Esophagus muscularis mucosa (tissue), 4 donors: Measurements from ENCODE around the gene PSMC2.

Experiments used
- EP300 ChIP-seq: sonication (generic); formaldehyde crosslinking; IDR thresholded peaks from one replicate; pipeline ENCODE4 v1.6.1; 2017; ENCODE audit warnings: antibody characterized with exemption
- POLR2A ChIP-seq: fragments of 450-650 bp; IDR thresholded peaks from one replicate; pipeline ENCODE4 v1.6.1; 2017; ENCODE audit warnings: antibody characterized with exemption, moderate library complexity, mild to moderate bottlenecking, low read depth
- POLR2AphosphoS5 ChIP-seq, 2 donors: sonication (generic); formaldehyde crosslinking; IDR thresholded peaks; one replicate each; pipeline ENCODE4 v1.6.1; 2017; ENCODE audit warnings: antibody characterized with exemption in 2 of 2
- TF ChIP-seq, protein P1 (sequence below), 3 experiments: fragments of 200-600 bp in 2 of 3; fragments of 450-650 bp in 1 of 3; sonication (generic) in 2 of 3; IDR thresholded peaks; one replicate each; pipeline ENCODE4 v1.5.1; 2017 to 2019; ENCODE audit warnings: antibody characterized with exemption in 3 of 3, mild to moderate bottlenecking in 2 of 3, moderate library complexity in 1 of 3

- TF ChIP-seq EP300 (no peak), POLR2A (no peak), POLR2AphosphoS5 (IDR thresholded peaks at IDR 0.05) (no peak)
- TF ChIP-seq, protein P1, sequence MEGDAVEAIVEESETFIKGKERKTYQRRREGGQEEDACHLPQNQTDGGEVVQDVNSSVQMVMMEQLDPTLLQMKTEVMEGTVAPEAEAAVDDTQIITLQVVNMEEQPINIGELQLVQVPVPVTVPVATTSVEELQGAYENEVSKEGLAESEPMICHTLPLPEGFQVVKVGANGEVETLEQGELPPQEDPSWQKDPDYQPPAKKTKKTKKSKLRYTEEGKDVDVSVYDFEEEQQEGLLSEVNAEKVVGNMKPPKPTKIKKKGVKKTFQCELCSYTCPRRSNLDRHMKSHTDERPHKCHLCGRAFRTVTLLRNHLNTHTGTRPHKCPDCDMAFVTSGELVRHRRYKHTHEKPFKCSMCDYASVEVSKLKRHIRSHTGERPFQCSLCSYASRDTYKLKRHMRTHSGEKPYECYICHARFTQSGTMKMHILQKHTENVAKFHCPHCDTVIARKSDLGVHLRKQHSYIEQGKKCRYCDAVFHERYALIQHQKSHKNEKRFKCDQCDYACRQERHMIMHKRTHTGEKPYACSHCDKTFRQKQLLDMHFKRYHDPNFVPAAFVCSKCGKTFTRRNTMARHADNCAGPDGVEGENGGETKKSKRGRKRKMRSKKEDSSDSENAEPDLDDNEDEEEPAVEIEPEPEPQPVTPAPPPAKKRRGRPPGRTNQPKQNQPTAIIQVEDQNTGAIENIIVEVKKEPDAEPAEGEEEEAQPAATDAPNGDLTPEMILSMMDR (IDR thresholded peaks at IDR 0.05) = no peak
These were observed 64.7 kb downstream of the PSMC2 start for GRCh38 chr7:103412151-103412550.
